ENCODE measurements around the gene SYNJ2.
"Not testable (repeated sequence)": the region's sequence is repeated elsewhere in the genome, so short reads cannot be mapped to it uniquely, and the experiment has no call there.

Gene SYNJ2

GRCh38 chr6:157981395-157982101, at the start of gene SYNJ2:
Gene SYNJ2 (plus strand): TSS chr6:157981863. CDS start chr6:157981962, 99 bp downstream.
- peak; percentile 58 to 73 (median 61) for DNase-seq (ENCODE audit: low read depth in 3 of 3)

DNA sequence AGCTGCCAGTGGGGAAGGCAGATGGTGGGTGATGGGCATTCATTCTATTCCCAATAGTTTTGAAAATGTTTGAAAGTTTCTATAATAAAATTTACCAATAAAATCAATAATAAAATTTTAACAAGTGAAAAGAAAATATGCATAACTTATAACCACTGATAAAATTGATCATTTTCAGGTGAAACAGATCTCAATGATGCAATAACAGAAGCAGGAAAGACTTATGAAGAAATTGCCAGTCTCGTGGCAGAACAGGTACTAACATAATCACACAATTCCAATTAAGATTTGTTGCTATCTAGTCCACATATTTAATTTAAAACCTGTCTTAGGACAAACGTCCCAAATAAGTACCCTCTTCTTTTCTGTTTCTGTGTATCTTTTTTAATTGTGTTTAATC, 45.9 kb upstream of the SYNJ2 start:
- no peak for DNase-seq (ENCODE audit: low read depth in 3 of 3)

DNA sequence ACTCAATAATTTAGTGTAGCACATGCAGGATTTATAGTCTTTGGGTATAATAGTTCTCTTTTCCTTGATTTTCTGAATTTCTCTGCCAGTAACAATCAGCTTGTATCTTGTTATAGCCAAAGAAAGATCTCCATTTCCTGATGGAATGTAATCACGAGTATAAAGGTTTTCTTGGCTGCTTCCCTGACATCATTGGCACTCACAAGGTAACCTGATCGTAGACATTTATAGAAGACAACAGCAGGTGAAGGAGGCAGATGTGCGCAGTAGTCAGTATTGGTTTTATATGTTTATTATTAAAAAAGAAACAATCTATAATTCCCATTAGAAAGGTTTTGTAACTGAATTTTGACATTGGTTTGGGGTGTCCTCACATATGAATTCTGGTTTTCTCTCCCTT, 44.3 kb upstream of the SYNJ2 start:
- DNase-seq (ENCODE audit: low read depth in 3 of 3), result no peak

DNA sequence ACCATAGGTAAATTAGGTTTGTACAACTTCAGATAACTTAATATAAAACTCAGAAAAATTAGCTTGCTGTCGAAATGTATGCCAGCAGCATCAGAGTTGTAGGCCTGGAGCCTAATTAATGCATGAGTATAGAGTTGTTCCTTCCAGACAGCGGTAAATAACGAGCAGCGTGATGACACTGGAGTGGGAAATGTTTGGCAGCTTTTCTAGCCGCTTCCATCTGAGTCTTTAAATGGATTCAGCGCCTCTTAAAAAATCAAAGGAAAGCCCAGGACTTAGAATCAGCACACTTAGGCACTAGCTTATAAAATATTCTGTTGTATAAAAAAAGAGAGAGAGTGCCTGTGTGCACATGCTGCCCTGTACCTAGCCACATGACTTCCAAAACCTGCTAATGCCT, 43.7 kb upstream of the SYNJ2 start:
- no peak for DNase-seq (ENCODE audit: low read depth in 3 of 3)

- DNase-seq (ENCODE audit: low read depth in 3 of 3), result peak; percentile 44 to 74 (median 74)
Observed at GRCh38 chr6:157940375-157941036, 41.2 kb upstream of the SYNJ2 start.

GRCh38 chr6:157941101-157941863, 40.4 kb upstream of the SYNJ2 start:
- no peak for DNase-seq (ENCODE audit: low read depth in 3 of 3)

- no peak for DNase-seq (ENCODE audit: low read depth in 3 of 3)
Observed at GRCh38 chr6:157942351-157942750, 39.3 kb upstream of the SYNJ2 start.

DNA sequence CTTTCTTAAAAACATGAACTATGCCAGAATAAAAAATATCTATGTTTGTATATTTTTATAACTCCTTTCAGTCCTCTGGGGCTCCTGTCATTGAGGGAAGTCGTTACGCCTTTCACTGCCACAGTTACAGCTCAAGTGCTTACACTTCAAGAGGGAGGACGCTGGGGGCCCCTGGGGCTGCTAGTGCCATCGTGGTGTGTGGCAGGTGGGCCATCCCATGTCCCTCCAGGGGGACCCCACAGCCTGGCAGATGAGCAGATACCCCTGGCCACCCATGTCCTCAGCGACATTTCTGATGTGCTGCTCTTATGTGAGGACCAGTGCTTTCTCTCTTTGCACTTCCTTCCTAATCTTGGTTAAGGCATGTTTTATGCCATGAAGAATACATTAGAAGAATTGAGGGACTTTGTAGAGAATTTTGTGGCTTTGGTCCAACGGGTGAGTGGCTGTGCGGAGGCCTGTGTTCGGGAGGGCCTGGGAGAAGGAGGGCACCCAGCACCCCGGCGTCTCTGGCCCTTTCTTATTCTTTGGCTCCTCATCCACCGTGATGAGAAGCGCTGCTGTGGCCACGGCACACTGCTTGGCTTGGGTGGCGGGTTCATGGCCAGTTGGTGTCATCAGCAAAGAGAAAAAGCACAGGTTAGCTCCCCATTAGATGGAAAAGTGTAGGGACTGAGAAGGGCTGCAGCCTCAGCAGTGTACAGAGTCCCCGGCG, 38.3 kb upstream of the SYNJ2 start:
- DNase-seq (ENCODE audit: low read depth in 3 of 3), result no peak

- no peak for DNase-seq (ENCODE audit: low read depth in 3 of 3)
Observed at GRCh38 chr6:157943964-157944283, 37.7 kb upstream of the SYNJ2 start.

- peak; percentile 43 to 55 (median 51) for DNase-seq (ENCODE audit: low read depth in 3 of 3)
Observed at GRCh38 chr6:157944983-157945931, 36.4 kb upstream of the SYNJ2 start.

- DNase-seq (ENCODE audit: low read depth in 3 of 3), result no peak
Observed at GRCh38 chr6:157946053-157946617, 35.5 kb upstream of the SYNJ2 start.

DNA sequence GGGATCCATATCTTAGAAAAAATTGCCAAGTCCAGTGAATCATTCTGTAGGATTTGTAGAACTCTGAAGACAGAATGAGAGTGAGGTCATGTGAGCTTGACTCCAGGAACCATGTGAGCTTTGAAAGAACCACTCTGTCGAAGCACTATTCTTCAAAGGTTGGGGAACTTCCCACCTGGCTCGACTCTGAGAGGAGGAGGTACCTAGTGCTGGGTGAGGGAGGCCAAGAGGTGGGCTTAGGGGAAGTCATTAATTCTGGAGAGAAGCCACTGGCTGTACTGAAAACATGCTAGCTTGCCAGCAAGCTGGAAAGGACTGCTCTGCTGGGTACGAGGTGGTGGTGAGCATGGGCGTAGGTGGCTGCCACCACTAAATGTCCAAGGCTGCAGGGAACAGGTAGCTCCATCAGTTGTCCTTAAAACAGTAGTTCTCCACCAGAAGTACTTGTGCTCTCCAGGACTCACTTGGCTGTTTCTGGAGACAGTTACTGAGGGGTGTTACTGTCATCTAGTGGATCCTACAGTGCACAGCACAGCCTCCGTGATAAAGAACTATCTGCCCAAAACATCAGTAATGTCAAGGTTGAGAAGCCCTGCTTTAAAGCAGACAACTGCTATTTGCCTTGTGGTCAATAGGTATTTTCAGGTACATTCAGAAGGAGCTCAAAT, 34.7 kb upstream of the SYNJ2 start:
- DNase-seq (ENCODE audit: low read depth in 3 of 3), result no peak

- DNase-seq (ENCODE audit: low read depth in 3 of 3), result not testable (repeated sequence)
Observed at GRCh38 chr6:157950899-157951298, 30.8 kb upstream of the SYNJ2 start.

DNA sequence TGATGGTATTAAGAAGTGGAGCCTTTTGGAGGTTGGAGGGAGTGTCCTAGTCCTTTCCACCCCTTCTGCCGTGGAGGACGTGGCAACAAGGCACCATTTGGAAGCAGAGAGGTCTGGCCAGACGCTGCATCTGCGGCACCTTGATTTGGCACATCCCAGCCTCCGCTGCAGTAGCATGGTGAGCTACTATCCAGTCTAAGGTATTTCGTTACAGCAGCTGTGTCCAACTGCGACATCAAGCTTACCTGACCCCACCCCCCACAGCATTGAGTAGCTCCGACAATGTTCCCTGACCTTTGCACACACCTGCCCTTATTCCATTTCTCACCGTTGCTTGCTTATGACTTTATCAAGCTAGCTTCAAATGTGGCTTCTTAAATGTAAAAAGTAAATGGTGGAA, 29.8 kb upstream of the SYNJ2 start:
- no peak for DNase-seq (ENCODE audit: low read depth in 3 of 3)

GRCh38 chr6:157952861-157953351, 28.8 kb upstream of the SYNJ2 start:
- DNase-seq (ENCODE audit: low read depth in 3 of 3), result no peak

- DNase-seq (ENCODE audit: low read depth in 3 of 3), result no peak
Observed at GRCh38 chr6:157953580-157954091, 28.0 kb upstream of the SYNJ2 start.

GRCh38 chr6:157954150-157955117, 27.2 kb upstream of the SYNJ2 start:
- no peak for DNase-seq (ENCODE audit: low read depth in 3 of 3)

DNA sequence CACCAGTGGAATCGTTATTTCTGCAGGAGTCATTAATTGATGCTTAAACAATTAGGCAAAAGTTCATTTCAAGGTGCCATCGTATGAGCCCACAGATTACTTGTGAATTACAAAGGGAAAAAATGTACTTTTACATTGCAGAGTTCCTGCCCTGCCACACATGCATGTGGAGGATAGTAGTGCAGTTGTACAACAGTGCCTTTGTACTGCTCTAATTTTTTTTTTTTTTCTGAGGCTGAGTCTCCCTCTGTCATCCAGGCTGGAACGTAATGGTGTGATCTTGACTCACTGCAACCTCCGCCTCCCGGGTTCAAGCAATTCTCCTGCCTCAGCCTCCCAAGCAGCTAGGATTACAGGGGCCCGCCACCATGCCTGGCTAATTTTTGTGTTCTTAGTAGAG, 26.0 kb upstream of the SYNJ2 start:
- no peak for DNase-seq (ENCODE audit: low read depth in 3 of 3)
